ENCODE measurements around the gene PGBD5.

DNA sequence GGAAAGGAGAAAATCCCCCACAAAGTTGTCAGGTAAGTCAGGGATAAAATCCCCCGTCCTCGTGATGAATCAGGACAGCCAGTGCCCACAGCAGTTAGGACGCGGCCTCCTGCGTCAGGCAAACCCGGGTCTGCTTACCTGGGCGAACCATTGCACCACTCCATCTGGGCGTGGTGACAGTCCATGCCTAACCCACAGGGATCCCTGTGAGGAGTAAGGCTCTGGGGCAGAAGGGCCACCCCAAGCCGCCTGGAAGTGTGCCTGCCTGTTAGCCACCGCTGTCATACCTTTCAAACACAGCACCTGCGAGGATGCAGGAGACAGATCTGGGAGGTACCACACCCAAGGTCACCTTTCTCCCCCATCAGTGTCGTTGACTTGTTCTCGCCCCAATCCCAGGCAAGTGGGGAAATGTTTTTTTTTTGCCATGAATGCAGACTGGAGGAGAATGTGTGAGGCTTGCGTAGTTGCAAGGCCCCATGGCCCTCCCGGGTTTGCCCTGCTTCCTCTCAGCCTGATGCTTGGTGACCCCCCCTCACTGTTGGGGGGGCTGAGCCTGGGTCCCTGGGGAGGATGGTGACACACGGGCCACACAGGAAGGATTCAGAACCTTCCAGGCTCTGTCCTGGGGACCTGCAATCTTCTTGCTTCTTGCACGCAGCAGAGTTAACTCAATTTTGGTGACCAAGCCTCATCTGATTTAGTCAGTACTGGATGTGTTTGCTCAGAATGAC, 107.0 kb downstream of the PGBD5 start:
- TF ChIP-seq EZH2 (IDR thresholded peaks at IDR 0.05; ENCODE audit: low read length, missing control alignments): no peak
- TF ChIP-seq, protein P1, sequence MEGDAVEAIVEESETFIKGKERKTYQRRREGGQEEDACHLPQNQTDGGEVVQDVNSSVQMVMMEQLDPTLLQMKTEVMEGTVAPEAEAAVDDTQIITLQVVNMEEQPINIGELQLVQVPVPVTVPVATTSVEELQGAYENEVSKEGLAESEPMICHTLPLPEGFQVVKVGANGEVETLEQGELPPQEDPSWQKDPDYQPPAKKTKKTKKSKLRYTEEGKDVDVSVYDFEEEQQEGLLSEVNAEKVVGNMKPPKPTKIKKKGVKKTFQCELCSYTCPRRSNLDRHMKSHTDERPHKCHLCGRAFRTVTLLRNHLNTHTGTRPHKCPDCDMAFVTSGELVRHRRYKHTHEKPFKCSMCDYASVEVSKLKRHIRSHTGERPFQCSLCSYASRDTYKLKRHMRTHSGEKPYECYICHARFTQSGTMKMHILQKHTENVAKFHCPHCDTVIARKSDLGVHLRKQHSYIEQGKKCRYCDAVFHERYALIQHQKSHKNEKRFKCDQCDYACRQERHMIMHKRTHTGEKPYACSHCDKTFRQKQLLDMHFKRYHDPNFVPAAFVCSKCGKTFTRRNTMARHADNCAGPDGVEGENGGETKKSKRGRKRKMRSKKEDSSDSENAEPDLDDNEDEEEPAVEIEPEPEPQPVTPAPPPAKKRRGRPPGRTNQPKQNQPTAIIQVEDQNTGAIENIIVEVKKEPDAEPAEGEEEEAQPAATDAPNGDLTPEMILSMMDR (conservative IDR thresholded peaks at IDR 0.05 in 1 of 2, IDR thresholded peaks at IDR 0.05 in 1 of 2; ENCODE audit: low read depth in 1 of 2, low read length in 2 of 2): no peak

Measured in fibroblast of lung (primary cell).